ENCODE measurements around the gene ALDH3B1.

Gene ALDH3B1

GRCh38 chr11:68042219-68043028, 32.3 kb downstream of the ALDH3B1 start:
- Histone ChIP-seq H3K27me3 (ENCODE audit: control insufficient read depth in 1 of 2, insufficient read depth in 2 of 2, low read length in 2 of 2) (no peaks in the 10 kb centered on the region), H3K9me3 (ENCODE audit: control insufficient read depth in 2 of 2, low read length in 2 of 2) (no peaks in the 10 kb centered on the region), H3K4me3 (ENCODE audit: low read length in 2 of 2) (no peak overlapping the region), H3K4me1 (ENCODE audit: control insufficient read depth, insufficient read depth, low read length) (peaks cover 47% of the 10 kb centered on the region), H3K9ac (ENCODE audit: low read length in 2 of 2) (no peak overlapping the region), H3K27ac (ENCODE audit: low read length) (no peak overlapping the region), H3K36me3 (ENCODE audit: control insufficient read depth in 2 of 2, insufficient read depth in 2 of 2, low read length in 2 of 2) (peaks cover 5 to 14% of the 10 kb centered on the region in 2 donors)

- Histone ChIP-seq H3K4me3 (ENCODE audit: low read length in 2 of 2) (no peak overlapping the region), H3K36me3 (ENCODE audit: control insufficient read depth in 2 of 2, insufficient read depth in 2 of 2, low read length in 2 of 2) (peaks cover 5 to 17% of the 10 kb centered on the region in 2 donors), H3K27me3 (ENCODE audit: control insufficient read depth in 1 of 2, insufficient read depth in 2 of 2, low read length in 2 of 2) (no peaks in the 10 kb centered on the region), H3K4me1 (ENCODE audit: control insufficient read depth, insufficient read depth, low read length) (peaks cover 42% of the 10 kb centered on the region), H3K9ac (ENCODE audit: low read length in 2 of 2) (no peak overlapping the region), H3K27ac (ENCODE audit: low read length) (no peak overlapping the region), H3K9me3 (ENCODE audit: control insufficient read depth in 2 of 2, low read length in 2 of 2) (no peaks in the 10 kb centered on the region)
Observed at GRCh38 chr11:68043029-68043348, 32.9 kb downstream of the ALDH3B1 start.

- peaks cover 5 to 19% of the 10 kb centered on the region in 2 donors for H3K36me3 ChIP-seq (ENCODE audit: control insufficient read depth in 2 of 2, insufficient read depth in 2 of 2, low read length in 2 of 2)
- H3K9ac ChIP-seq (ENCODE audit: low read length in 2 of 2), result no peak overlapping the region
Observed at GRCh38 chr11:68043349-68044144, 33.4 kb downstream of the ALDH3B1 start.

GRCh38 chr11:68044145-68044813, 34.2 kb downstream of the ALDH3B1 start:
- Histone ChIP-seq H3K9me3 (ENCODE audit: control insufficient read depth in 2 of 2, low read length in 2 of 2) (no peaks in the 10 kb centered on the region), H3K36me3 (ENCODE audit: control insufficient read depth in 2 of 2, insufficient read depth in 2 of 2, low read length in 2 of 2) (peaks cover 5 to 20% of the 10 kb centered on the region in 2 donors), H3K4me3 (ENCODE audit: low read length in 2 of 2) (no peak overlapping the region), H3K9ac (ENCODE audit: low read length in 2 of 2) (no peak overlapping the region), H3K27ac (ENCODE audit: low read length) (no peak overlapping the region), H3K4me1 (ENCODE audit: control insufficient read depth, insufficient read depth, low read length) (peaks cover 30% of the 10 kb centered on the region), H3K27me3 (ENCODE audit: control insufficient read depth in 1 of 2, insufficient read depth in 2 of 2, low read length in 2 of 2) (no peaks in the 10 kb centered on the region)

More at GRCh38 chr11:68043349-68044144, 33.4 kb downstream of the ALDH3B1 start:
- Histone ChIP-seq H3K9me3 (ENCODE audit: control insufficient read depth in 2 of 2, low read length in 2 of 2) (no peaks in the 10 kb centered on the region), H3K4me3 (ENCODE audit: low read length in 2 of 2) (no peak overlapping the region), H3K27me3 (ENCODE audit: control insufficient read depth in 1 of 2, insufficient read depth in 2 of 2, low read length in 2 of 2) (no peaks in the 10 kb centered on the region), H3K4me1 (ENCODE audit: control insufficient read depth, insufficient read depth, low read length) (peaks cover 36% of the 10 kb centered on the region), H3K27ac (ENCODE audit: low read length) (no peak overlapping the region)

- Histone ChIP-seq H3K4me1 (ENCODE audit: control insufficient read depth, insufficient read depth, low read length) (peaks cover 24% of the 10 kb centered on the region), H3K9ac (ENCODE audit: low read length in 2 of 2) (no peak overlapping the region), H3K4me3 (ENCODE audit: low read length in 2 of 2) (no peak overlapping the region), H3K9me3 (ENCODE audit: control insufficient read depth in 2 of 2, low read length in 2 of 2) (no peaks in the 10 kb centered on the region), H3K27ac (ENCODE audit: low read length) (no peak overlapping the region), H3K27me3 (ENCODE audit: control insufficient read depth in 1 of 2, insufficient read depth in 2 of 2, low read length in 2 of 2) (no peaks in the 10 kb centered on the region), H3K36me3 (ENCODE audit: control insufficient read depth in 2 of 2, insufficient read depth in 2 of 2, low read length in 2 of 2) (peaks cover 5 to 23% of the 10 kb centered on the region in 2 donors)
Observed at GRCh38 chr11:68044898-68045351, 34.8 kb downstream of the ALDH3B1 start.

- peaks cover 8 to 31% of the 10 kb centered on the region in 2 donors for H3K36me3 ChIP-seq (ENCODE audit: control insufficient read depth in 2 of 2, insufficient read depth in 2 of 2, low read length in 2 of 2)
- H3K4me3 ChIP-seq (ENCODE audit: low read length in 2 of 2), result no peak overlapping the region
- H3K9ac ChIP-seq (ENCODE audit: low read length in 2 of 2), result no peak overlapping the region
- no peaks in the 10 kb centered on the region for H3K9me3 ChIP-seq (ENCODE audit: control insufficient read depth in 2 of 2, low read length in 2 of 2)
- H3K27ac ChIP-seq (ENCODE audit: low read length), result no peak overlapping the region
- H3K27me3 ChIP-seq (ENCODE audit: control insufficient read depth in 1 of 2, insufficient read depth in 2 of 2, low read length in 2 of 2), result no peaks in the 10 kb centered on the region
- peaks cover 3% of the 10 kb centered on the region for H3K4me1 ChIP-seq (ENCODE audit: control insufficient read depth, insufficient read depth, low read length)
Observed at GRCh38 chr11:68047437-68048290, 37.5 kb downstream of the ALDH3B1 start.

GRCh38 chr11:68048681-68049508, 38.8 kb downstream of the ALDH3B1 start:
- H3K9me3 ChIP-seq (ENCODE audit: control insufficient read depth in 2 of 2, low read length in 2 of 2), result no peaks in the 10 kb centered on the region
- no peaks in the 10 kb centered on the region for H3K4me1 ChIP-seq (ENCODE audit: control insufficient read depth, insufficient read depth, low read length)
- H3K4me3 ChIP-seq (ENCODE audit: low read length in 2 of 2), result no peak overlapping the region
- H3K27me3 ChIP-seq (ENCODE audit: control insufficient read depth in 1 of 2, insufficient read depth in 2 of 2, low read length in 2 of 2), result no peaks in the 10 kb centered on the region
- H3K36me3 ChIP-seq (ENCODE audit: control insufficient read depth in 2 of 2, insufficient read depth in 2 of 2, low read length in 2 of 2), result peaks cover 8 to 34% of the 10 kb centered on the region in 2 donors
- no peak overlapping the region for H3K27ac ChIP-seq (ENCODE audit: low read length)
- H3K9ac ChIP-seq (ENCODE audit: low read length in 2 of 2), result no peak overlapping the region

GRCh38 chr11:68049509-68050370, 39.6 kb downstream of the ALDH3B1 start:
- Histone ChIP-seq H3K4me3 (ENCODE audit: low read length in 2 of 2) (no peak overlapping the region), H3K36me3 (ENCODE audit: control insufficient read depth in 2 of 2, insufficient read depth in 2 of 2, low read length in 2 of 2) (peaks cover 8 to 32% of the 10 kb centered on the region in 2 donors), H3K27ac (ENCODE audit: low read length) (no peak overlapping the region), H3K9me3 (ENCODE audit: control insufficient read depth in 2 of 2, low read length in 2 of 2) (no peaks in the 10 kb centered on the region), H3K27me3 (ENCODE audit: control insufficient read depth in 1 of 2, insufficient read depth in 2 of 2, low read length in 2 of 2) (no peaks in the 10 kb centered on the region), H3K9ac (ENCODE audit: low read length in 2 of 2) (no peak overlapping the region), H3K4me1 (ENCODE audit: control insufficient read depth, insufficient read depth, low read length) (no peaks in the 10 kb centered on the region)

- Histone ChIP-seq H3K4me1 (ENCODE audit: control insufficient read depth, insufficient read depth, low read length) (no peaks in the 10 kb centered on the region), H3K27ac (ENCODE audit: low read length) (no peak overlapping the region), H3K4me3 (ENCODE audit: low read length in 2 of 2) (no peak overlapping the region), H3K9ac (ENCODE audit: low read length in 2 of 2) (no peak overlapping the region), H3K36me3 (ENCODE audit: control insufficient read depth in 2 of 2, insufficient read depth in 2 of 2, low read length in 2 of 2) (peaks cover 8 to 28% of the 10 kb centered on the region in 2 donors), H3K9me3 (ENCODE audit: control insufficient read depth in 2 of 2, low read length in 2 of 2) (no peaks in the 10 kb centered on the region), H3K27me3 (ENCODE audit: control insufficient read depth in 1 of 2, insufficient read depth in 2 of 2, low read length in 2 of 2) (no peaks in the 10 kb centered on the region)
Observed at GRCh38 chr11:68050371-68050841, 40.3 kb downstream of the ALDH3B1 start.
